B cell (primary cell): ENCODE measurements around the gene KRT6C.

Source experiments
- CTCF ChIP-seq: fragments of 200-600 bp; IDR thresholded peaks from one replicate; pipeline ENCODE4 v1.8.0; 2022; ENCODE audit warnings: antibody characterized with exemption, mild to moderate bottlenecking
- EZH2 ChIP-seq: IDR thresholded peaks from 2 replicates; pipeline ENCODE4 v1.6.1; 2012; ENCODE audit warnings: borderline replicate concordance, low read depth, mild to moderate bottlenecking, moderate library complexity, low read length; ENCODE audit not compliant: insufficient read depth, poor library complexity, severe bottlenecking

GRCh38 chr12:52486166-52487105 is 12.8 kb upstream of the KRT6C start:
- TF ChIP-seq CTCF (no peak), EZH2 (no peak)
